GM12801 (cell line): ENCODE results near the gene TEC.

Experiments
- TF ChIP-seq, protein P1 (sequence below): IDR thresholded peaks from one replicate; pipeline ENCODE4 v1.5.1; 2011; ENCODE audit warnings: control low read depth; ENCODE audit not compliant: insufficient read length; ENCODE audit errors: extremely low read depth

Gene TEC

DNA sequence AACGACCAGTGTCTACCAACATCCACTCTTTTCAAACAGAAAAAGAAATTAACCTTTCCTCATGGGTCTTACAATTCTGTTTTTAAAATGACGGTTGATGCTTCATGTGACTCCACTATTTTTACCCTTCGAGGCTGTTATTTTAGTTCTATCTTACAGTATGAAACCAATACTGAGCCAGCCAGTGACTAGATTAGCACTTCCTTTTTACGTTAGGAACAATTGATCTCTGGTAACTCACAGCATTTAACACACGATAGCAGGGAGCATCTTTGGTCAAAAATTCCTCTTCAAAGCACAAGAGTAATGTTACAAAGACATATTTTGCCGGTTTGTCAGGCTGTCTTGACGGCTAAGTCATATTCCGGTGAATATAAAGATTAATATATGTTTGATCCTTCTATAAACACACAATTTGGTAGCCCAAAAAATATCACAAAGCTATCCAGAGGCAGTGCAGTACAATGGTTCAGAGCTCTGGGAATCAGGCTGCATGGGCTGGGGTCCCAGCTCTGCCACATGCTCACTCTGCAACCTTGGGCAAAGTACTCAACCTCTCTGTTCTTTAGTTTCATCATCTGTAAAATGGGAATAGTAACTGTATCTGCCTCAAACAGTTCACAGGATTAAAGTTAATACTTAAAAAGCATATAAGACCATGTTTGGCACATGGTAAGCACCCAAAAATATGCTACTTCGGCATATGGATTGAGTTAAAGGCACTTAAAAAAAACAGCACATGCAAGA is 72.7 kb downstream of the TEC start:
- TF ChIP-seq, protein P1, sequence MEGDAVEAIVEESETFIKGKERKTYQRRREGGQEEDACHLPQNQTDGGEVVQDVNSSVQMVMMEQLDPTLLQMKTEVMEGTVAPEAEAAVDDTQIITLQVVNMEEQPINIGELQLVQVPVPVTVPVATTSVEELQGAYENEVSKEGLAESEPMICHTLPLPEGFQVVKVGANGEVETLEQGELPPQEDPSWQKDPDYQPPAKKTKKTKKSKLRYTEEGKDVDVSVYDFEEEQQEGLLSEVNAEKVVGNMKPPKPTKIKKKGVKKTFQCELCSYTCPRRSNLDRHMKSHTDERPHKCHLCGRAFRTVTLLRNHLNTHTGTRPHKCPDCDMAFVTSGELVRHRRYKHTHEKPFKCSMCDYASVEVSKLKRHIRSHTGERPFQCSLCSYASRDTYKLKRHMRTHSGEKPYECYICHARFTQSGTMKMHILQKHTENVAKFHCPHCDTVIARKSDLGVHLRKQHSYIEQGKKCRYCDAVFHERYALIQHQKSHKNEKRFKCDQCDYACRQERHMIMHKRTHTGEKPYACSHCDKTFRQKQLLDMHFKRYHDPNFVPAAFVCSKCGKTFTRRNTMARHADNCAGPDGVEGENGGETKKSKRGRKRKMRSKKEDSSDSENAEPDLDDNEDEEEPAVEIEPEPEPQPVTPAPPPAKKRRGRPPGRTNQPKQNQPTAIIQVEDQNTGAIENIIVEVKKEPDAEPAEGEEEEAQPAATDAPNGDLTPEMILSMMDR, result no peak

DNA sequence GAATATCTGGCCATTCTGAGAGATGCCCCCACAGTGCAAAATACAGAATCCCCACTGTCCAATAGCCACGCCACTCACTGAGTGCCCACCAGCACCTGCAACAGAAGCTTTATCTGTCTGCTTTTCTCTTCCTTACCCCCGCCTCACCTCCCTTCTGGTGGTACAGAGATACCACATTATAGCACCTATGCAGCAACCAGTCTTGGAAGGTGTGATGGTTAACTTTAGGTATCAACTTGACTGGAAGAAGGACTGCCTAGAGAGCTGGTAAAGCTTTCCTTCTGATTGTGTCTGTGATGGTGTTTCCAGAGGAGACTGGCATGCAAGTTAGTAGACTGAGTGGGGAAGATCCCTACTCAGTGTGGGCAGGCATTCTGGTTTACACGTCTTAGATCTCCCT is 73.8 kb downstream of the TEC start:
- TF ChIP-seq, protein P1, result no peak

GRCh38 chr4:48195374-48195773 is 74.3 kb downstream of the TEC start:
- TF ChIP-seq, protein P1, result no peak

DNA sequence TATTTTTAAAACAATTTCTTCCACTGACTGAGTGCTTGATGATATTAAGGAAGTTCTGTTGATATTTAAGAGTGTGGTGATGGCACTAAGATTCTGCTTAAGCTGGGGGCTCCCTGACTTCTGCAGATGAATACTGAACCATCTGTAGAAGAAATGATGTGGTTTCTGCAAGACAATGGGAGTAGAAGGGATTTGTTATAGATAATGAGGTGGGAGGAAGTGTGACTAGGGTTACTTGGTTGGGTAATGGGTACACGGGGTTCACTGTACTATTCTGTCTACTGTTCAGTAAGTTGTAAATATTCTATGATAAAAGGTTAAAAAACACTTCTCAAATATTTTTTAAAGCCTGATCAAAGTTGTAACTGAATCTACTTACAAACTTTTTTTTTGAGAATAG is 74.7 kb downstream of the TEC start:
- TF ChIP-seq, protein P1, result no peak

GRCh38 chr4:48193921-48194468 is 75.6 kb downstream of the TEC start:
- TF ChIP-seq, protein P1, result no peak

DNA sequence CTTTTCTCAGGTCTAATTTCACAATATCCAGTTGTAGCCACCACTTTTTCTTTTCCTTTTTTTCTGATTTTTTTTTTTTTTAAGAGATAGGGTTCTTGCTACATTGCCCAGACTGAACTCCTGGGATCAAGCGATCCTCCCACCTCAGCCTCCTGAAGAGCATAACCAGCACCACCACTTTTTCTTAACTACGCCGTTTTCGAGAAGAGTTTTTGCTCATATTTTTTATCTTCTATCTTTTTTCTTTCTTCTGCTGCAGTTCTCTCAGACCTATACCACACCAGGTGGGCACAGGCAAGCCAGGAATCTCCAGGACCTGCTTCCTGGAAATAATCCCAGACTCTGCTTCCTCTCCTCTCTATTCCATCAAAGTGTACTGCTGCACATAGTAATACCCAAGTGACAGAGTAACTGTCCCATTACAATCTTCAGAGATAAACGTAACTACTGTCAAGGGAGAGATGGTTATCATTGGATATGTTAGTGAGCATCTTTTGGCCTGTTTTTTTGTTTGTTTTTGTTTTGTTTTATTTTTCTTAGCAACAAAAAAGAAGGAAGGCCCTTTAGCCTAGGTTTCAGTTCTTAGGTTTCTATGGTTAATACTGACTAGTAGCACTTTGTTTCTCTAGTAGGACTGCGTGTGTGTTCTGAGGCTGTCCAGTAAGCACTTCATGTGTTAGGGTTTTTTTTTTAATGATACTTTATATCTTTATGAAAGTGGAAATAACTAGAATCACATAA is 76.4 kb downstream of the TEC start:
- TF ChIP-seq, protein P1, result no peak

DNA sequence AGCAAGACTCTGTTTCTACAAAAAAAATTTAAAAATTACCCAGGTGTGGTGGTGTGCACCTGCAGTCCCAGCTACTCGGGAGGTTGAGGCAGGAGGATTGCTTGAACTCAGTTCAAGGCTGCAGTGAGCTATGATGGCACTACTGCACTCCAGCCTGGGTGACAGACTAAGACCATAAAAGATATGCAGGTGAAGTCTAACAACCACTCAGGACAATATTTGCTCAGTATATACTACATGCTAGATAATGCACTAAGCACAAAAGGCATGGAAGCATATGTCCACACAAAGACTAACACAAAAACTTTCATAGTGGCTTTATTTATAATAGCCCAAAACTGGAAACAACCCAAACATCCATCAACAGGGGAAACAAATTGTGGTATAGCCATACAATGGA is 77.9 kb downstream of the TEC start:
- TF ChIP-seq, protein P1, result no peak
